GM21360 (cell line): ENCODE results near the gene RBM39.
"Not testable (repeated sequence)": the region's sequence is repeated elsewhere in the genome, so short reads cannot be mapped to it uniquely, and the experiment has no call there.

Experiments used
- ATAC-seq: cut with Tn5 transposase; IDR thresholded peaks from one replicate; pipeline ENCODE4 v1.9.1; 2021; ENCODE audit warnings: mild to moderate bottlenecking, moderate library complexity; ENCODE audit not compliant: unreplicated experiment

The RBM39 gene

GRCh38 chr20:35741892-35742740 lies at the start of gene RBM39:
TSS of gene RBM39 (minus strand) at chr20:35742260. CDS start at chr20:35740874, 1,386 bp downstream.
- peak; percentile 77 for ATAC-seq

DNA sequence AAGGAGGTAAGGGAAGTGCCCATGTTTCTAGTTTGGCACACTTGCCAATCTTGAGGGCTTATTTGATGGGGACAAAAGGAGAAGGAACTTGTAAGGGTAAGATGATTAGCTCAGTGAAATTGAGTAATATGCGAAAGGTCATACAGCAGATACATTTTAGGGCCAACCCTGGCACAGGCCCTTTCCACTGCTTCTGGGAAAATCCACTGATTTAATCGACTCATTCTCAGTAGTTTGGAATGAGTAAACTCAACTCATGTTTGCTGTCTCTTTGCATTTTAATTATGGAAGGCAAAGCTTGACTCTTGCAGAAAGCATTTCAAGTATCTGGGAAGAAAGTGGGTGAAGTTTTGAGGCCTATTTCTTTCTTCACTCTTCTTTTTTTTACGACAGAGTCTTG lies 49.8 kb upstream of the RBM39 start:
- ATAC-seq: no peak

GRCh38 chr20:35791097-35791496 lies 49.0 kb upstream of the RBM39 start:
- ATAC-seq: no peak

- ATAC-seq: no peak
Measured at GRCh38 chr20:35788796-35789195, 46.7 kb upstream of the RBM39 start.

DNA sequence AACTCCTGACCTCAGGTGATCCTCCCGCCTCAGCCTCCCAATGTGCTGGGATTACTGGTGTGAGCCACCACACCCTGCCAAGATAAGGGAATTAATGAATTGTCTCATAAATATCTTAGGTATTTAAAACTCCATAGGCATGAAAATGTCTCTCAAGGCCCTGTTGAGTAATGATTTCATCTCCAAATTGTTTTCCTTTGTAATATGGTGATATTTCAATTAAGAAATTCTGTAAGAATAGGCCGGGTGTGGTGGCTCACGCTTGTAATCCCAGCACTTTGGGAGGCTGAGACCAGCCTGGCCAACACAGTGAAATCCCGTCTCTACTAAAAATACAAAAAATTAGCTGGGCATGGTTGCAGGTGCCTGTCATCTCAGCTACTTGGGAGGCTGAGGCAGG lies 43.5 kb upstream of the RBM39 start:
- not testable (repeated sequence) for ATAC-seq

DNA sequence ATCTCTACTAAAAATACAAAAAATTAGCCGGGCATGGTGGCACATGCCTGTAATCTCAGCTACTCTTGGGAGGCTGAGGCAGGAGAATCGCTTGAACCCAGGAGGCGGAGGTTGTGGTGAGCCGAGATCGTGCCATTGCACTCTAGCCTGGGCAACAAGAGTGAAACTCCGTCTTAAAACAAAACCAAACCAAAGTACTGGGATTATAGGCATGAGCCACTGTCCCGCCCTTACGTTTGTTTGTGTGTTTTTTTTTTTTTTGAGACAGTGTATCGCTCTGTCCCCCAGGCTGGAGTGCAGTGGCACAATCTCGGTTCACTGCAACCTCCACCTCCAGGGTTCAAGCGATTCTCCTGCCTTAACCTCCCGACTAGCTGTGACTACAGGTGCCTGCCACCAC lies 41.8 kb upstream of the RBM39 start:
- ATAC-seq: not testable (repeated sequence)

- ATAC-seq: no peak
Measured at GRCh38 chr20:35776513-35777101, 34.5 kb upstream of the RBM39 start.

GRCh38 chr20:35774391-35774790 lies 32.3 kb upstream of the RBM39 start:
- ATAC-seq: no peak

DNA sequence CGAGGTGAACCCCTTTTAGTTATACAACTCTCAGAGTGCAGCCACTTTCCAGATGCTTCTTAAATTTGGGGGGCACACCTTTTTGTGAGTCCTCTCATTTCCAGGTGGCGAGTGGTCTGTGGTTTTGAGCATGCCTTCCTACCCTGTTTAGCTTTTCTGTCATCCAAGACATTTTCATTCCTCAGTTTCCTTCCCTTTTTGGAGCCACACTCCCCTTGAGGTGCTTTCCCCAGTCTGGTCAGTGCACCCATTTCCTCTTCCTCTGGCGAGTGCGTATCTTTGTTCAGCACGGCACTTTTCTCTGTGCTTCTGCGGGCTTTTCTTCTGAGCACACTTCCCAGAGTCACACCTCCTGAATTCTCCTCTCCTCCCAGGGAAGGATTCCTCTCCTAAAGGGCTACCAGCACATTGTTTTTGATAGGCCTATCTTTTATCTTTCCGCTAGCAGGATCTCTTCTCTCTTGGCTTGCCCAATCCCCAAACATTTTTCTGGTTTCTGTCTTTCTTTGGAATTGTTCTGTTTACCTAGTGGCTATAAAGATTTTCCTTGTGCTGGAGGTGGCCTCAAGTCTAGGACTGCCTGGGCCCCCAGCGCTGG lies 31.2 kb upstream of the RBM39 start:
- ATAC-seq: no peak

DNA sequence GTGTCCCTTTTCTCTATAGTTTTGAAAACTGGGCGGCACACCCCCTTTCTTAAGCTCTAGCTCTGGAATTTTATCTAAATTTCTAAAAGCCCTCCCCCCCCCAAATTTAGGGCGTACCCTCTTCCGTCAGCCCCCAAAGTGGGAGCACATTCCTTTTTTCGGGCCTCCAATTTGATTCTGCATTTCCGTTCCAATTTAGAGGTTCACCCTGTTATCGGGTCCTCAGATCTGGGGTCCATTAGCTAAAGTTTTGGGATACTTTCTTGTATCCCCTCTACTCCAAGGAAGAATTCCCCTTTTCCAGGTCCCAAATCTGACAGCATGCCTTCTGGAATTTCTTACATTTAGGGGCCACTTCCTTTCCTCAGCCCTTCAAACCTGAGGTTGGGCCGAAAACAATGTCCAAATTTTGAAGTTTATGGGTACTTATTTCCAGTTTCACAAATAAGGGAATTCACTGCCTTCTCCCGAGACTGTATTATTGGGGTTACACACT lies 30.6 kb upstream of the RBM39 start:
- no peak for ATAC-seq

- ATAC-seq: peak; percentile 80
Measured at GRCh38 chr20:35771689-35772562, 29.9 kb upstream of the RBM39 start, which contains the start of gene PHF20. TSS of gene PHF20 (plus strand) at chr20:35772015. CDS start at chr20:35801523, 29,508 bp downstream.

- no peak for ATAC-seq
Measured at GRCh38 chr20:35771367-35771688, 29.3 kb upstream of the RBM39 start.

DNA sequence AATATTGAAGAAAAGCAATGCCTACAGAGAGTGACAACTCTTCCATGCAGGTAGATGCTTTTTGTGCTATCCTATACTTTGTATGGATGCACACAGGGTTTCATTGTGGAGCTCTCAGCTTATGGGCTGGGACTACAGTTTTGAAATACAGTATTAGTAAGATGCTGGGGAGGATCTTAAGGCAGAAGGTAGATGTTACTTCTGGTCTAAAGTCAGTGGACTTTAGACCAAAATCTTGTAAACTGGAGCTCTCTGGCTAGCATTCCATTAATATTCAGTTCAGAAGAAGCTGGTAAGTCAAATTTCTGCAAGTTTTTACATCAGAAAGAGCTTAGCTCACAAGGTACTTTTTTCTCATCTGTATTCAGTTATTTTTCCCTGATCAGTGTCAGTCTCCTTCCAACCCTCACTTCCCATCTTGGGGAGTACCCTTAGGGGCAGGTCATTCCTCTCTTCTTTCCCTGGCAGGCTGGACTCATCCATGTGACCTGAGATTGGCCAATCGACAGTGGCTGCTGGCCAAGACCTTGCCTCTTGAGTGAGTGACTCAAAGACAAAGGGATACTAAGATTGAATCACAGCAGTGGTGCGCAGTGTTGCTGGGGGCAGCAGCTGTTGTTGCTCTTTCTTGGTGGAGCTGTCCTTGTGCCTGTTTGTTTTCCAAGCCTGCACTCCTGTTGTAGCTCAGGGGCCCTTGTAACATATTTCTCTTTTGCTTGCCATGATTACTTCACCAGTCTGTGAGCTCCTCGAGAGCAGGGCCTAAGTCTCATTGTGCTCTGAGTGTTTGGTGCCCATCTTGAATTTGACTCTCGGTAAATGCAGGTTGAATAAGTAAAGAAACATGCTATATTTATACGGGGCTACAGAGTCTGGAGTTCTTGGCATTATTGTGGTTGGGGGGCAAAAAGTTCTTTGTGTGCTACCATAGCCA lies 26.9 kb upstream of the RBM39 start:
- ATAC-seq: no peak

GRCh38 chr20:35767683-35768481 lies 25.8 kb upstream of the RBM39 start:
- no peak for ATAC-seq

GRCh38 chr20:35766843-35767242 lies 24.8 kb upstream of the RBM39 start:
- no peak for ATAC-seq

- not testable (repeated sequence) for ATAC-seq
Measured at GRCh38 chr20:35764936-35765335, 22.9 kb upstream of the RBM39 start.

- no peak for ATAC-seq
Measured at GRCh38 chr20:35762461-35762860, 20.4 kb upstream of the RBM39 start.

GRCh38 chr20:35761548-35761947 lies 19.5 kb upstream of the RBM39 start:
- ATAC-seq: not testable (repeated sequence)
